Stimulated activated CD8-positive, alpha-beta memory T cell treated with anti-CD3 and anti-CD28 coated beads, Interleukin-12 subunit alpha, Interleukin-12 subunit beta, amount 100 ng/mL, for 24 hours (primary cell): ENCODE data around the gene SLC37A1.

ENCODE experiments used
- DNase-seq: peaks from one replicate; pipeline ENCODE4 v3.0.0-alpha.2; 2020; ENCODE audit errors: extremely low read depth

Gene SLC37A1

GRCh38 chr21:42479582-42479981, 34.1 kb upstream of the SLC37A1 start:
- no peak for DNase-seq

DNA sequence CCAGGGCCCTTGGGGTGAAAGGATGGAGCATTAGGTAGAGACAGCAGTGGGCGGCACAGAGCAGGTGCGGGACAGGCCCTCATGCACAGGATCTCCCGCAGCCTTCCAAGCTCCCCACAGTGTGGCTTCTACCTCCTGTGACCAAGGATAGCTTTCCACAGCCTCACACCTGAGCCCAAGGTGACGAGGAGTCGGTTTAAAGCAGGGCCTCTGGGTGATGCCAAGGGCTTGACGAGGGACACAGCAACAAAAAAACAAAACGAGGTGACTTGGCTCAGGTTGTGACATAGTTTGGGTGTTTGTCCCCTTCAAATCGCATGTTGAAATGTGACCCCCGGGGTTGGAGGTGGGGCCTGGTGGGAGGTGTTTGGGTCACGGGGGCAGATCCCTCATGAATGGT, 32.9 kb upstream of the SLC37A1 start:
- DNase-seq: no peak

DNA sequence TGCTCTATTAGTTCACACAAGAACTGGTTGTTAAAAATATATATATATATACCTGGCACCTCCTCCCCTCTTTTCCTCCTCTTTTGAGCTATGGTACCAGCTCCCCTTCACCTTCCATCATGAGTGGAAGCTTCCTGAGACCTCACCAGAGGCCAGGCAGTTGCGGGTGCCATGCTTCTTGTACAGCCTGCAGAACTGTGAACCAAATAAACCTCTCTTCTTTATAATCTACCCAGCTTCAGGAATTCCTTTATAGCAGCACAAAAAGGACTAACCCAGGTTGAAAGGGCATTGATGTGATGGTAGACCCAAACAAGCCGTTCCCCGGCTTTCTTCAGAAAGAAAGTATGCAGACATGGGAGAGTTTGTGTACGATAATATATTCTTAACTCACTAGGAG, 32.5 kb upstream of the SLC37A1 start:
- no peak for DNase-seq

GRCh38 chr21:42484966-42485365, 28.7 kb upstream of the SLC37A1 start:
- DNase-seq: no peak

- no peak for DNase-seq
Observed at GRCh38 chr21:42486072-42486471, 27.6 kb upstream of the SLC37A1 start.

- no peak for DNase-seq
Observed at GRCh38 chr21:42486531-42486930, 27.1 kb upstream of the SLC37A1 start.

DNA sequence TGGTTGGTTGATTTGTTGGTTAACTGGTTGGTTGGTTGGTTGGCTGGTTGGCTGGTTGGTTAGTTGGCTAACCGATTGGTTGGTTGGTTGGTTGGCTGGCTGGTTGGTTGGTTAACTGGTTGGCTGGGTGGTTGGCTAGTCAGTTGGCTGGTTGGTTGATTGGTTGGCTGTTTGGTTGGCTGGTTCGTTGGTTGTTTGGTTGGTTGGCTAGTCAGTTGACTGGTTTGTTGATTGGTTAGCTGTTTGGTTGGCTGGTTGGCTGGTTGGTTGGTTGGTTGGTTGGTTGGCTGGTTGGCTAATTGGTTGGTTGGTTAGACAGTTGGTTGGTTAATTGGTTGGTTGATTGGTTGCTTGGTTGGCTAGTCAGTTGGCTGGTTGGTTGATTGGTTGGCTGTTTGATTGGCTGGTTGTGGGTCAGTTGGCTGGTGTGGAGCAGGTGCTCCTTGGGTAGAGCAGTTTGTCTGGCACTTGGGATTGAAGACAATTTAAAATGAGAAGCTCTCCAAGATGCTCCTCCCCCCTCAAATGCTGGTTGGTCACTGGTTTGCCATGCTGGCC, 24.6 kb upstream of the SLC37A1 start:
- no peak for DNase-seq

- no peak for DNase-seq
Observed at GRCh38 chr21:42489991-42490390, 23.7 kb upstream of the SLC37A1 start.

- no peak for DNase-seq
Observed at GRCh38 chr21:42490720-42491119, 22.9 kb upstream of the SLC37A1 start.

DNA sequence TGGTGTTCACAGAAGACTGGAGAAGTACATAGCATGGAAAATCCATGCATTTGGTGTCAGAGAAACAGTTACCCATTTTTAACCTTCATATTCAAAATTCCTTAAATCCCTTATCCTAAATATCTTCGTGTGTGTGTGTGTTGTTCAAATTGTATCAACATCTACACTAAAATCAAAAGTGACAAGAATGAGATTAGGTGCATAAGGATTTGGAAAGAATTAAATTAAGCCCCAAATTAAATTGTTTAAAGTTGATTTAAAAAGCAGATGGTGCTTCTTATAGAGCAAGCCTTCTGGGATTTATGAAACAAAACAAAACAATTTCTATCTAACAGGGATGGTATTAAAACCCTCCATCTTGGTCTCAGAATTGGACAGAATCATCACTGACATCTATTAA, 22.3 kb upstream of the SLC37A1 start:
- no peak for DNase-seq

DNA sequence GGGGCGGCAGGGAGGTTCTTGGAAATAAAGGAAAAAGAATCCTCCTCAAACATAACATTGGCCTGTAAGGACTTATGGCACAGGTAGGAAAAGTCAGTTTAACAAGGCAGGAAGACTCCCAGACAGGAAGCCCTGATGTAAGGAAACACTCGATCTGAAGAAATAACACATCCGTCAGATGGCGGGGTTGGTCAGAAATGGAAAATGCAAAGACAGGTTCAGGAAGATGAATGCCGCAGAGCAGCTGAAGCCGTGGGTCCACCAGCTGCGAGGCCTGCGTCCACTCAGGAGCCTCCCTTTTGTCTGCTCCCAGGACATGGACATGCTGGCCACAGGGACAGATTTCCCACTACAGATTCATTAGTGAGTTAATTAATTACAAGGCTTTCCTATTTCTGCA, 21.5 kb upstream of the SLC37A1 start:
- DNase-seq: no peak

DNA sequence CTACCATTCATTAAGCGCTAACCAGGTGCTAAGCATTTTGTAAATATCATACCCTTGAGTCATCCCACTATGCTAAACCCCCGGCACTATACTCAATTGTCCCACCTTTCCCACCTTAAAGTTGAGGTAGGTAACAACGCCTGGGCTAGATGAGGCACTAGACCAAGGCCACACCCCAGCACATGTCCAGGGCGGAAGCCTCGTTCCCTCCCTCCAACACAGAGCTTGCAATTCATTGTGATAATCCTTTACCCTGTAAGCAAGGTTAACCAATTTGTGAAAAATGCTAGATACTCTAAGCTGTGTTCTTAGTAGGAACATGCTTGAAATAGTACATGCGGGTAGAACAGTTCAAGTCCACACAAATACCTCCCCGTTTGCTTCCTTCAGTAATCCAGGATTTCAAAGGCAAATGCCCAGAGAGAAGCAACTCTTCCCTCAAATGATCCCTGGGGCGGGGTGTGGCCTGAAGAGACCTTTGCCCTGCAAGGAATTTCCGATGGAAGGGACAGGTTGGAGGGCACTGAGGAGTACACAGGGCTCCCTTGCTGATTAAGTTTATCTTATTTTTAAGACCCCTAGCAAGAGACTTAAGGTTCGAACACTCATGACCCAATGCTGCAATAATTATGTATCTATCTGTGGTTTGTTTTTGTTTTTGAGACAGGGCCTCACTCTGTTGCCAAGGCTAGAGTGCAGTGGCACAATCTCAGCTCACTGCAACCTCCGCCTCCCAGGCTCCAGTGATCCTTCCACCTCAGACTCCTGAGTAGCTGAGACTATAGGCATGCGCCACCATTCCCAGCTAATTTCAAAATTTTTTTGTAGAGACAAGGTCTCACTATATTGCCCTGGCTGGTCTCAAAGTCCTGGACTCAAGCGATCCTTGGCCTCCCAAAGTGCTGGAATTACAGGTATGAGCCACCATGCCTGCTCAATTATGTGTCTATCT, 20.3 kb upstream of the SLC37A1 start:
- no peak for DNase-seq

DNA sequence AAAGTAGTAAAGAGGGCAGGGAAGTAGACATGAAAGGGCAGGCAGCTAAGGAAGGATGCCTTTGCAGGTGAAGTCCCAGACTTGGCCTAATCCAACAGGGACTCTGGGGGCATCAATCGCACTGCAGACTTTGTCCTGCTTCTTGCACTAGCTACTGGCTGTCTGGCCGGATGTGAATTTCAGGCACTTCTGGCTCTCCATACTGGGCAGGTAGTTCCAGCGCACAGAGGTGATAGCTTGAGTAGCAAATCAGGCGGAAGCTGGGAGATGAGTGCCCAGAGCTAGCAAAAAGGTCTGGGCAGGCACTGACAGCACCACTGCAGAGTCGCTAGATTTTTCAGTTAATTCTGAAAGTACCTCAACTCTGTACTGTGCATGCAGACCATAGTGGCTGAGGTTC, 18.6 kb upstream of the SLC37A1 start:
- DNase-seq: no peak

DNA sequence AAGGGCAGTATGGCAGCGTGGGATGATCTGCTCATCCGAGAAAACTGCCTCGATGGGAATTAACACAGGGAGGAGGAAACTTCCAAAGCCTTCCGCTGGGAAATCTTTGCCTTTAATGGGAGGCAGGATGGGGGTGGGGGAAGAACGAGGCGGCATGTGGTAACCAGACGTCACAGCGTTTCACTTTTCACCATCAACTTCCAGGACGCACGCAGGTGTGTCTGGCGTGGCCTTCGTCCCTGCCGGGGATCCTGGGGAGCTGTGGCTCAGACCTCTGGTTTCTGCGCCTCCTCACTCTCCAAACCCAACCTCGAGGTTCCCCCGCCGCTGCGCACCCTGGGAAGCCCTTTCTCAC, 17.9 kb upstream of the SLC37A1 start:
- DNase-seq: no peak

- DNase-seq: peak; percentile 96
Observed at GRCh38 chr21:42496120-42496838, 17.4 kb upstream of the SLC37A1 start, which contains the start of gene RSPH1. TSS of gene RSPH1 (minus strand) at chr21:42496224. CDS start at chr21:42496186, 38 bp downstream.

DNA sequence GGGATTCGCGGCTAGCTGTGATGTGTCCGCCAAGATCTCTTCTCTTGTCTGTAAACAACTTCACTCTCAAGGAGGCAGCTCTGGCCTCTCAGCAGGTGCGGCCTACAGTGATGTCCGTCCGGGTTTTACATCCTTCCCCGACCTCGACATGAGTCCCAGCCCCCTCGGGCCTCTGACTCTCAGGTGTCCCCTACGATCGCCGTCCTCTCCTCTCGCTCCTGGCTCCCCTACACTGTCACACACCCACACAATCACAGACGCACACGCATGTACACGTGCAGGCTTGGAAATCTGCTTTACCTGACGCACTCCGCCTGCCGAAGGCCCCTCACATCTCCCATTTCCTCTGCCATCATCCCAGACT, 16.8 kb upstream of the SLC37A1 start:
- DNase-seq: no peak

DNA sequence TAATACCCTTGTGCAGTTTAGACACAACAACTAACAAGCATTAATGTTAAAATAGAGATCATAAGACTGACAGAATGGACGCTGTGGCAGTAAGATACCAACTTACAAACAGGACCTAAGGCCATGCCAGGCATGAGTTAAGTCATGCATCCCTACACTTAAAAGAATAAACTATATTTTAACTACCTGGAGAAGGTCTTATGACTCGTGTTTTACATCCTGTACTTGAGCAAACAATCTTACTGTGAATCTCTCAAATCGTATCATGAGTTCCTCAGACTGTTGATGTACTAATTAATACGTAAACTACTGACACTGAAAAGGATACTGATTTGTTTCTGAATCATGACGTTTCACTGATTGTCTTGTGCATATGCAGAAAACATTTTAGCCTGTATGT, 15.6 kb upstream of the SLC37A1 start:
- DNase-seq: no peak

GRCh38 chr21:42499444-42500112, 14.1 kb upstream of the SLC37A1 start:
- DNase-seq: no peak

DNA sequence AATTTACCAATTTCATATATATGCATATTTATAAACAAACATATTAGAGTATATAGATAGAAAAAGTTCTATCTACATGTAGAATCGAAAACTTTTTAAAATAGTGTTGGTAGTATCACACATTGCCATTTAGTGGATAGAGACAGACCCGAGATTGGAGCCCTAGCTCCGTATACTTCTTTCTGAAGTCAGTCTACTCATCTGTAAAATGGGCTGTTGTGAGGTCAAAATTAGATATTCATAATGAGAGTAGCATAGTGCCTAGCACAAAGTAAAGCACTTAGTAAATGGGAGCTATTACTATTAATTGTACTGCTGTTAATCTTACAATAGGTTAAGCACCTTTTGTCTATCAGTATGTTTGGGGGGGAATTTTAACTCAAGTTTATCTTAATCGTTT, 13.4 kb upstream of the SLC37A1 start:
- DNase-seq: no peak

GRCh38 chr21:42500736-42501135, 12.9 kb upstream of the SLC37A1 start:
- DNase-seq: no peak

DNA sequence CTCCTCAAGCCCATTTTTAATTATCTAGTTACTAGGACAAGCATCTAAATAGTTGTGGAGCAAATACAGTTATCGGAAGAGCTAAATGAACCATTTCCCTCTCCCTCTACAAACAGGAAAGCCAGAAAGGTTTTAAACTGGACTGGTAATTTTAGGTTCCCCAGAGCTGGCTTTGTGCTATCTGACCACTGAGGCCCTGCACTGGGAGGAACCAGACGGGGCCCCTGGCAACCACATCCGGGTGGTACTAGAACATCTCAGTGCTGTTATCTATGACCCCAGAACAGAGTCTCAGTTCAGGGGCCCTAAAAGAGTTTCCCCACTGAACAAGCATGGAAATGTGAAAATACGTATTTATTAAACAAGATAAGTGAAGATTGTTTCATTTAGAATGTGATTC, 9.9 kb upstream of the SLC37A1 start:
- DNase-seq: no peak

DNA sequence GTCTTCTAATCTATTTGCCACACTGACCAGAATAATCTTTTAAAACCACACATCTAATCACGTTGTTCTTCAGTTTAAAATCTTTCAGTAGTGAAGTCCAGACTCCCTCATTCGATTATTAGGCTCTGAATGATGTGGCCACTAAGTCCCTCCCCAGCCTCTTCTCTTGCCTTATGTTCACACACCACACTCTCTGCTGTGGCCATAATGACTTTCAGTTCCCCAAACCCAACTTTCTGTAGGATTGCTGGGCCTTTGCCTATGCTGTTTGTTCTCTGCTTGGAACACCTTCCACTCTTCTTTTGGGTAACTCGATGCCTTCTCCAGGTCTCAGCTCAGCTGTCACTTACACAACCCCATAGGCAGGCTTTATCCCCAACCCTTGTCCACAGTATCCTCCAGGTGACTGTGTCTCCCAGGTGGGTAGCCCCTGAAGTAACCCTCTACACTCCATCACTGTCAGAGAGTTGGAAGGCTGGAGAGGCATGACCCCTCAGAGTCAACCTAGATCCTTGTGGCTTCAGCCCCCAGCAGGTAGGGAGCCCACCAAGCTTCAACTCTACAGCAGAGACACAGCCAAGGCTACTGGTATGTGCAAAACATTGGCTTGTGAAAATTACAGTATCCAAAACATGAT, 8.4 kb upstream of the SLC37A1 start:
- DNase-seq: no peak
